ENCODE results near the gene WFS1. TPM values are rescaled to one million over a fixed set of nuclear protein-coding genes. Genes with fewer than 3 reads are reported as not detected.

The WFS1 gene
- total RNA-seq, 1 donor: 14.3 TPM

DNA sequence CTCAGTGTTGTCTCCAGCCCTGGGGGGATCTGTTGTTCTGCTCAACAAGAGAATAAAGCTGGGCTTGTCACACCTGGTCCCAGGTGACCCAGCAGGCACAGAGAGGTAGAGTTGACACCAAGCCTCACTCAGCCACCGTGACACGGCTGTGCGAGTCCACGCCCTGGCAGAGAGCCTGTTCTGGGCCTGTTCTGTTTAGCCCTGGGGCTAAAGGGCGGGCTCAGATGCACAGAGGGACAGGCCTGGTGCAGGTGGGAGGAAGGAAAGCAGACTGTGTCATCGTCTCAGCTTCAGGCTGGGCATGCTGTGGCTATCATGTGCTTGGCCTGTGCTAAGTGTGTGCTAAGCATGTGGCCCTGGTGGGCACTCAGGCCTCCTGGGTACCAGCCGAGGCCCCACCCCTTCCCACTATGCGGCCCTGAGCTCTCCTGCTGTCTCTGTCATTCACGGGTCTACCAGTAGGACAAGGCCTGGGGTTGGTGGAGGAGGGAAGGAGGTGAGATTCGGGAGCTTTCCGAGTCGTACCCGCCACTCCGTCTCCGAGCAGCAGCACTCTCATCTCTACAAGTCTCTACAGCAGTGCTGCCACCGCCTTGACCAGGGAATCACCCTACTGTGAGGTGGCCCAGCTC lies 10.8 kb downstream of the WFS1 start:
- TF ChIP-seq, protein P1, sequence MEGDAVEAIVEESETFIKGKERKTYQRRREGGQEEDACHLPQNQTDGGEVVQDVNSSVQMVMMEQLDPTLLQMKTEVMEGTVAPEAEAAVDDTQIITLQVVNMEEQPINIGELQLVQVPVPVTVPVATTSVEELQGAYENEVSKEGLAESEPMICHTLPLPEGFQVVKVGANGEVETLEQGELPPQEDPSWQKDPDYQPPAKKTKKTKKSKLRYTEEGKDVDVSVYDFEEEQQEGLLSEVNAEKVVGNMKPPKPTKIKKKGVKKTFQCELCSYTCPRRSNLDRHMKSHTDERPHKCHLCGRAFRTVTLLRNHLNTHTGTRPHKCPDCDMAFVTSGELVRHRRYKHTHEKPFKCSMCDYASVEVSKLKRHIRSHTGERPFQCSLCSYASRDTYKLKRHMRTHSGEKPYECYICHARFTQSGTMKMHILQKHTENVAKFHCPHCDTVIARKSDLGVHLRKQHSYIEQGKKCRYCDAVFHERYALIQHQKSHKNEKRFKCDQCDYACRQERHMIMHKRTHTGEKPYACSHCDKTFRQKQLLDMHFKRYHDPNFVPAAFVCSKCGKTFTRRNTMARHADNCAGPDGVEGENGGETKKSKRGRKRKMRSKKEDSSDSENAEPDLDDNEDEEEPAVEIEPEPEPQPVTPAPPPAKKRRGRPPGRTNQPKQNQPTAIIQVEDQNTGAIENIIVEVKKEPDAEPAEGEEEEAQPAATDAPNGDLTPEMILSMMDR (IDR thresholded peaks at IDR 0.05; ENCODE audit: insufficient read depth, low read length): no peak
- H3K4me3 ChIP-seq (ENCODE audit: low read depth, low read length): no peak overlapping the region
- no peak for DNase-seq (ENCODE audit: low read depth)

DNA sequence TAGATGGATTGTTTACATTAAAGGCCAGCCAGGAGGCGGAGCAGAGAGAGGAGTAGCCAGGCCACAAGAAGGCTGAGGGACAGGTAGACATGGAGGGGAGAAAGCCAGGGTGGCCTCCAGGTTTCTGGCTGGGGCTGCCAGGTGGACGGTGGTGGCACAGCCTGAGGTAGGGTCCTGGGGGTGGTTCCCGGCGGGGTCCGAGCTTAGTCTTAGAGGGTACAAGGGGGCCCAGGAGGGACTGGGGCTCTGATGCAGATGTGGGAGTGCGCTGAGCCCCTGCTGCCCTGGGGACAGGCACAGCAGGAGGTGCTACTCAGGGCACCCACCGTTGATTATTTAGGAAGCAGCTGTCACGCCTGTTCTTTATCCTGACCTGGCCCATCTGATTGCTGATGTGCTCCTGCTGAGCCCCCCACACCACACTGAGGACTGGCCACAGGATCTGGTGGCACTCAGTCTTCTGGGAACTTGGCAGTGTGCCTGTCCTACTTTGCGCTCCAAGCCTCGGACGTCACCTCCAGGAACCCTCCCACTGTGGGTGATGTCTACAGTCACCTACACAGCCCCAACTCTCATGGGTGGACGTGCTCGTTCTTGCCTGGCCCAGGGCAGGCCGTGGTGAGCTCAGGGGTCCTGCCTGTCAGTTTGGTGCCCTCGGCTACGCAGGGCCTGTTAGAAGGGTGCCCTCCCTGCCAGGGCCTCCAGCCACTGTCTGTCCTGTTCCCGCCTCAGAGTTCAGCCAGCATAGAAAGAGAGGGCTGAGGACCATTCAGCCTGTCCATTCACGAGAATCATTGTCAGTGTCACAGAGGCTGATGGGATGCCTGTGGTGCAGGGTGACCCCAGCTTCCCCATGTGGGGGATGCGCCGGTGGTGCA lies 12.0 kb downstream of the WFS1 start:
- DNase-seq (ENCODE audit: low read depth): no peak
- H3K4me3 ChIP-seq (ENCODE audit: low read depth, low read length): no peak overlapping the region
- TF ChIP-seq, protein P1 (IDR thresholded peaks at IDR 0.05; ENCODE audit: insufficient read depth, low read length): no peak

DNA sequence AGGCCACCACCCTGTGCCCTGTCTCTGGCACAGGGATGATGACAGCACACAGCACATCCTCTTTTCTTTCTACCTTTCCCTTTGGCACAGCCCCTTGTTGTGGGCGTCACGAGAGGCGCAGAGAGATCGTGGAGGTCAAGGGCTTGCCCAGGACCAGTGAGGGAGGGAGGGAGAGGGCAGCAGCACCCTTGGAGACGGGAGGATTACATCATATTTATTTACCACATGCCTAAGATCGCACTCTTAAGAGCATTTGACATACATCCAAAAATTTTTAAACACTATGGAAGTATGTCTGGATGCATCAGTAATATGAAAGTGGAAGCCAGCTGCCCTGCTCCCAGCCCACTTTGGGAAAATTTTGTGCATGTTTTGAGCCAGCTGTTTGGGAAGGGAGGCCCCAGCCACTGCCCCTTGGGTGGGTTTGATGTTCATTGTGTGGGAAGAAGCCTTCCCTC lies 12.7 kb downstream of the WFS1 start:
- TF ChIP-seq, protein P1 (IDR thresholded peaks at IDR 0.05; ENCODE audit: insufficient read depth, low read length): no peak
- no peak overlapping the region for H3K4me3 ChIP-seq (ENCODE audit: low read depth, low read length)
- DNase-seq (ENCODE audit: low read depth): peak; percentile 51

DNA sequence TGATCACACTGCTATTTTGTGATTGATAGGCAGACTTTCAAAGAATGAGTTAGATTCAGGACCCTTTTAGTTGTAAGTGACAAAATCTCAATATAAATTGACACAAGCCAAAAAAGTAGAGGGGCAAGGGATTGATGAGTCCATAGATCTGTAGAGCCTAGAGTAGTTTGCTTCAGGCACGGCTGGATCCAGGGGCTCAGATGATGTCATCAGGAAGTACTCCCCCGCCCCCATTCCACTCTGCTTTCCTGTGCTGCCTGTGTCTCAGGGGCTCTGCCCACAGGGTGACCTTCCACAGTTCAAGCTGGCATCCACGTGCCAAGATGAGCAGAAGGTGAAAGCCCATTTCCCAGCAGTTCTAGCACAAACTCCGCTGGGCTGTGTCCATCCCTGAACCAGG lies 13.6 kb downstream of the WFS1 start:
- H3K4me3 ChIP-seq (ENCODE audit: low read depth, low read length): no peak overlapping the region
- TF ChIP-seq, protein P1 (IDR thresholded peaks at IDR 0.05; ENCODE audit: insufficient read depth, low read length): no peak
- no peak for DNase-seq (ENCODE audit: low read depth)

DNA sequence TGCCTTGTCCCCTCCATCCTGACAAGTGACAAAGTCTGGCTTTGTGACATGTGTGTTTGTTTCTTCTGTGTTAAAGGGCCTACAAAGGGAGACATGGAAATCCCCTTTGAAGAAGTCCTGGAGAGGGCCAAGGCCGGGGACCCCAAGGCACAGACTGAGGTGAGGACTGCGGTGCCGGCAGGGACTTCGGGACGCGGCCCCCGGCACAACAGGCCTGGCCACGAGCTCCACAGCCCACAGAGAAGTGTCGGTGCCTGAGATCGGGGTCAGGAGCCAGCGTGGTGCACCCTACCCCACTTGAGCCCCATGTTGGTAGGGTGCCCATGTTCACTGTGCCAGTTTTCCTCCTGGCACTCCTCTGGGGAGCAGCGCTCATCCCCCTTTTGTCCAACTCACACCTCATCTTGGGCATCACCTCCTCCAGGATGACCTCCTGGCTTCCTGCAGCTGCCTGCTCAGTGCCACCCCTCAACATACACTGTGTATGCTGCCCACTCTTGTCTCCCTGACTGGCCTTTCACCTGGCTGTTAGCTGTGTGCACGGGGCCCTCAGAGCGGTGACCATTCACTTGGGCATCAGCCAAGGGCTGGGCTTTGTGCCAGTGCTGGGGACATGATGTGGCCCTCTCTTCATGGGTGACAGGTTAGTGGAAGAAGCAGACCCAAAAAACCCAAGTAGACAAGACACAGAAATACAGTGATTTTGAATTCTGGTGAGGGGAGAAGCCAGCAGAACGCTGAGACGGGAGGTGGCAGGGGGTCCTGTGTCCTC lies 17.6 kb downstream of the WFS1 start:
- no peak for DNase-seq (ENCODE audit: low read depth)
- TF ChIP-seq, protein P1 (IDR thresholded peaks at IDR 0.05; ENCODE audit: insufficient read depth, low read length): no peak
- no peak overlapping the region for H3K4me3 ChIP-seq (ENCODE audit: low read depth, low read length)

DNA sequence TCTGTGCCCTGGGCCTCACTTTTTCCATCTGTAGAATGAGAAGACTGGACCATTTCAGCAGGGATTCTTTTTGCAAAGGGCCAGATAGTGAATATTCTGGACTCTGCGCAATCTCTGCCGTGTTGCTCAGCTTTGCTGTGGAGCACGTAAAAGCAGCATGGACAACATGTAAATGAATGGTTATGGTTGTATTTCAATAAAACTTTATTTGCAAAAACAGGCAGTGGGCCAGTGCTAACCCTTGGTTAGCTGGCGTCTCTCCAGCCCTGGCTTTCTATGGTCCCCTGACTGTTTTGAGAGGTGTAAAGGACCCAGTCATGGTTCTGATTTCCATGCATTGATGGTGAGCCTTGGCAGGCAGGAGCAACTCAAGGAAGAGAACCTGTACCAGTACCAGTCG lies 18.7 kb downstream of the WFS1 start:
- no peak for DNase-seq (ENCODE audit: low read depth)
- no peak overlapping the region for H3K4me3 ChIP-seq (ENCODE audit: low read depth, low read length)
- TF ChIP-seq, protein P1 (IDR thresholded peaks at IDR 0.05; ENCODE audit: insufficient read depth, low read length): no peak

Measured in fibroblast of the aortic adventitia (primary cell).